ENCODE results near the gene IGSF9. TPM values are rescaled to one million over a fixed set of nuclear protein-coding genes. Genes with fewer than 3 reads are reported as not detected.

The IGSF9 gene
- total RNA-seq, 1 donor from 2014 or later: 2.2 TPM

DNA sequence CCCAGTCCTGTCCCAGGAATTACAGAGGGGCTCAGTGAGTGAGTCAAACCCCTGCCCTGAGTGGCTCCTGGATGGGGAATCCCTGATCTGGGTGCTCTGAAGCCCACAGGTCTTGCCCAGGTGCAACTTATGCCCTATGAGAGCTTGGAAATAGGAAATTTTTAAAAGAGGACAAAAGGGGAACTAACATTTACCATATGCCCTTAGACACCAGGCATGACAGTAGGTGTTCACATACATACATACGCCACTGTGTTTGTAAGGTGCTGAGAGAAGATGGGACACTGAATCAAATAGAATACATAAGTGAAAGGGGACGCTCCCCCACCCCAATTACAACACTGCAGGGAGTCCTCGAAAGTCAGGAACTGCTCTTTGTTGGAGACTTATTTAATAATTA lies 46.9 kb downstream of the IGSF9 start:
- Histone ChIP-seq H3K27ac (no peak overlapping the region), H3K4me3 (no peak overlapping the region), H3K27me3 (no peaks in the 10 kb centered on the region), H3K9me3 (no peaks in the 10 kb centered on the region), H3K4me1 (peaks cover 10% of the 10 kb centered on the region), H3K36me3 (no peaks in the 10 kb centered on the region)
- intact Hi-C loops (cut with DNase I): loop anchor here (10.0 kb wide), 1 partner anchor 734 kb away; no protein-coding TSS in a partner anchor
- DNase-seq: no peak
- TF ChIP-seq, protein P1, sequence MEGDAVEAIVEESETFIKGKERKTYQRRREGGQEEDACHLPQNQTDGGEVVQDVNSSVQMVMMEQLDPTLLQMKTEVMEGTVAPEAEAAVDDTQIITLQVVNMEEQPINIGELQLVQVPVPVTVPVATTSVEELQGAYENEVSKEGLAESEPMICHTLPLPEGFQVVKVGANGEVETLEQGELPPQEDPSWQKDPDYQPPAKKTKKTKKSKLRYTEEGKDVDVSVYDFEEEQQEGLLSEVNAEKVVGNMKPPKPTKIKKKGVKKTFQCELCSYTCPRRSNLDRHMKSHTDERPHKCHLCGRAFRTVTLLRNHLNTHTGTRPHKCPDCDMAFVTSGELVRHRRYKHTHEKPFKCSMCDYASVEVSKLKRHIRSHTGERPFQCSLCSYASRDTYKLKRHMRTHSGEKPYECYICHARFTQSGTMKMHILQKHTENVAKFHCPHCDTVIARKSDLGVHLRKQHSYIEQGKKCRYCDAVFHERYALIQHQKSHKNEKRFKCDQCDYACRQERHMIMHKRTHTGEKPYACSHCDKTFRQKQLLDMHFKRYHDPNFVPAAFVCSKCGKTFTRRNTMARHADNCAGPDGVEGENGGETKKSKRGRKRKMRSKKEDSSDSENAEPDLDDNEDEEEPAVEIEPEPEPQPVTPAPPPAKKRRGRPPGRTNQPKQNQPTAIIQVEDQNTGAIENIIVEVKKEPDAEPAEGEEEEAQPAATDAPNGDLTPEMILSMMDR (IDR thresholded peaks at IDR 0.05): no peak
- ATAC-seq: no peak

DNA sequence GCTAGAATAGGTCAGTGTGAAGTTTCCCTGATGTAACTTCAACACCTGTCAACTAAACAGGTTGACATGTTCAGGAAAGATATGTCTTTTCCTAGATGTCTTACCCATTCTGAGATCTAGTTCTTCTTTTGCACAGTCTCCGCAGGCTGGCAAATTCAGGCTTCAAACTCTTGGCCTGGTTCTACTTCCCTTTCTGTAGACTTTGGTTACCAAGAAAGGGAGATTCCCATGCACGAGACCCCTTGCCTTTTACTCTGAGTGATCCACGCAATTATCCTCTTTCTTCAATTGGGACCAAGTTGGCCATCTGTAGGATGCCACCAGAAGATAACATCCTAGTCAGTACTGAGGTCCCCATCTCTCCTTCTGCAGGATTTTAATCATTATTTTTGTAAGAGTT lies 47.5 kb downstream of the IGSF9 start:
- H3K4me1 ChIP-seq: peaks cover 10% of the 10 kb centered on the region
- TF ChIP-seq, protein P1 (IDR thresholded peaks at IDR 0.05): no peak
- intact Hi-C loops (cut with DNase I): loop anchor here (10.0 kb wide), 1 partner anchor 733 kb away; no protein-coding TSS in a partner anchor
- no peaks in the 10 kb centered on the region for H3K27me3 ChIP-seq
- H3K9me3 ChIP-seq: no peaks in the 10 kb centered on the region
- H3K36me3 ChIP-seq: no peaks in the 10 kb centered on the region
- H3K27ac ChIP-seq: no peak overlapping the region
- no peak for DNase-seq
- no peak overlapping the region for H3K4me3 ChIP-seq
- no peak for ATAC-seq

DNA sequence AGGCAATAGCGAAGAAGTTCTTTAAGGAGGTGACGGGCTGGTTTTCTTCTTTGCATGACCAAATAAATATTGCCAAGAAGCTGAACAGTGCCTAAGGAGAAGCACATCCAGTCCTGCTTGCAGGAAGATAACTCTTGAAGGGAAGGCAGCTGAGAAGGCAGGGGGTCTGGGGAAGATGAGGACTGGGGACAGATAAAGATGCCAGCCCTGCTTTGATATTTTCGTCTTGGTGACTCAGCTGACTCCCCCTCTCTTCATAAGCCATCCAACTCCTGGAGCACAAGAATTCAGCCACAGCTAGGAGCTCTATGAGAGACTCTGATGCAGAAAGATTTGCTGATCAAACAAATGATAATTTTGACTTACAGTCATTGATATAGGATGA lies 48.9 kb downstream of the IGSF9 start:
- no peak overlapping the region for H3K27ac ChIP-seq
- intact Hi-C loops (cut with DNase I): loop anchor here (10.0 kb wide), 1 partner anchor 732 kb away; no protein-coding TSS in a partner anchor
- H3K9me3 ChIP-seq: no peaks in the 10 kb centered on the region
- no peak overlapping the region for H3K4me3 ChIP-seq
- H3K27me3 ChIP-seq: no peaks in the 10 kb centered on the region
- H3K4me1 ChIP-seq: peaks cover 10% of the 10 kb centered on the region
- no peak for ATAC-seq
- DNase-seq: no peak
- H3K36me3 ChIP-seq: no peaks in the 10 kb centered on the region
- TF ChIP-seq, protein P1 (IDR thresholded peaks at IDR 0.05): no peak

DNA sequence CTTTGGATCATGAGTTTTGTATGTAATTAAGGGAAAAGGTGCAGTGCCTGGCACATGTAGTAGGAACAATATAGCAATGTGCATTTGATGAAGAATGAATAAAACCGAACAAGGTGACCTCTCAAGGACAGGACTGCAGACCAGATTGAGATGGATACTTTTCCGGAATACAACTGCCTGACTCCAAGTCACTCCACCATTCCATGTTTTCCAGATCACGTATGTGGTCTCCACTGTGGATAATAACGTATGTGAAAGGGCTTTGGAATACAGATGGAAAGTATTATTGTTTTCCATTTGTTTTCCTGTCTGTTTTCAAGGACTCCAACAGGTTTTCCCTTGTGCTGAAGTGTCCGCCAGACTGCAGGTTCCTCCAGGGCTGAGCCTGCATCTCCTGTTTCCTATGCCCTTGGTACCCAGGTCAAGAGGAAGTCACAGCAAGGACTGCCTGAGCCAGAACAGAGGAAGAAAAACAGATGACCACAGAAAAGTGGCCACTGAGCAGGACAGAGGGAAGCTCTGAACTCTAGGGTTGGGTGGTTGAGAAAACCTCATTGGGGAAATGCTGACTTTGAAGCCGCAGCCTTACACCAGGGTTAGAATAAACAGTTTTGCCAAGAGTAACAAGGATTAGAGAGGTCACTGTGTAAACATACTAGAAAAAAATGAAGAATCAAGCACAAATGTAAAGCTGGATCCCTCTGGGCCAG lies 49.4 kb downstream of the IGSF9 start:
- TF ChIP-seq, protein P1 (IDR thresholded peaks at IDR 0.05): no peak
- Histone ChIP-seq H3K4me3 (no peak overlapping the region), H3K27me3 (no peaks in the 10 kb centered on the region), H3K27ac (no peak overlapping the region), H3K36me3 (no peaks in the 10 kb centered on the region), H3K9me3 (no peaks in the 10 kb centered on the region), H3K4me1 (peaks cover 10% of the 10 kb centered on the region)
- intact Hi-C loops (cut with DNase I): loop anchor here (10.0 kb wide), 1 partner anchor 731 kb away; no protein-coding TSS in a partner anchor
- ATAC-seq (peak; percentile 40), DNase-seq (no peak)

DNA sequence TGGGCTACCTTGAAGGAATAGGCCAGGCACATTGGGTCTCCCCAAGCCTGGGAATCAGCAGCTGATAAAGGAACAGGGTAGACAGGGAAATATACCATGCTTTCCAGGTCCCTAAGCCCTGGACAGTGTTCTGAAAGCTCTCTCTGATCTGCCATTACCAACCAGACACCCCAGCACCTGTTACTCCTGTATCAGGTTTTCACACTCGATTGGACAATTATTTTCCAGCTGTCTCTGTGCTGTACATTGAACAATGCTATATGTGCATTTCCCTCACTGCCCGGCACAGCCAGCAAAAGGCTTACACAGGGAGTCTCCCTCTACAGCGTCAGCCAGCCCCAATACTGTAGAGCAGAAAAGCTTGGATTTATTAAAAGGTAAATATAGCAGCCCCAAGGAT lies 50.1 kb downstream of the IGSF9 start:
- TF ChIP-seq, protein P1 (IDR thresholded peaks at IDR 0.05): no peak
- DNase-seq (no peak), ATAC-seq (no peak)
- Histone ChIP-seq H3K4me1 (peaks cover 15% of the 10 kb centered on the region), H3K4me3 (no peak overlapping the region), H3K27me3 (no peaks in the 10 kb centered on the region), H3K9me3 (no peaks in the 10 kb centered on the region), H3K36me3 (no peaks in the 10 kb centered on the region), H3K27ac (no peak overlapping the region)
- intact Hi-C loops (cut with DNase I): loop anchor here (10.0 kb wide), 1 partner anchor 730 kb away; no protein-coding TSS in a partner anchor
